ENCODE data around the gene TBL1XR1. TPM values are rescaled to one million over a fixed set of nuclear protein-coding genes. Genes with fewer than 3 reads are reported as not detected.

Gene TBL1XR1
- total RNA-seq, 1 experiment from 2014 or later, result 192 TPM

DNA sequence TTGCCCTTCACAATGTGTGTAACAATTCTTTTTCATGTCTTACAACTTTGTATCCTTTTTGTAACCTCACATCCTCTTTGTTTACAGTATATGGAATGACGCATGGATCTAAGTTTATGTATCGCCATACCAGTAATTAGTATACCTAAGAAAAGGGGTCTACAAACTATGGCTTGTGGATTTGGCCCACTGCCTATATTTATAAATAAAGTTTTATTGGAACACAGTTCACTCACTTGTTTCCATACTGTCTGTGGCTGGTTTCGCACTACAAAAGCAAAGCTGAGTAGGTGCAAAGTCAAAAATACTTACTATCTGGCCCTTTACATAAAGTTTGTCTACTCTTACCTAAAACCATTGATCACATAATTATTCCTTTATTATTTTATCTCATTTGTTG lies 226.5 kb downstream of the TBL1XR1 start:
- BruUV-seq (replicated peaks), result no TSS peak

GRCh38 chr3:176969506-176969905 lies 227.8 kb downstream of the TBL1XR1 start:
- intact Hi-C loops (cut with micrococcal nuclease; ENCODE audit: unreplicated experiment), result no loop called here
- H3K4me3 ChIP-seq (ENCODE audit: low read depth in 2 of 2, low read length in 2 of 2), result no peak overlapping the region
- ChIA-PET CTCF (no interaction called here), POLR2A (no interaction called here)
- no TSS peak for BruUV-seq (replicated peaks)
- H3K27ac ChIP-seq (ENCODE audit: low read length), result no peak overlapping the region
- H3K27me3 ChIP-seq (ENCODE audit: control insufficient read depth, insufficient read depth, low read length), result no peaks in the 10 kb centered on the region
- in situ Hi-C loops (cut with HindIII; ENCODE audit: low pct_unique_long_range_greater_than_20kb, low sequenced_read_pairs), result no loop called here
- no peaks in the 10 kb centered on the region for H3K9me3 ChIP-seq (ENCODE audit: control insufficient read depth, insufficient read depth, low read depth, low read length)
- TF ChIP-seq, protein P1, sequence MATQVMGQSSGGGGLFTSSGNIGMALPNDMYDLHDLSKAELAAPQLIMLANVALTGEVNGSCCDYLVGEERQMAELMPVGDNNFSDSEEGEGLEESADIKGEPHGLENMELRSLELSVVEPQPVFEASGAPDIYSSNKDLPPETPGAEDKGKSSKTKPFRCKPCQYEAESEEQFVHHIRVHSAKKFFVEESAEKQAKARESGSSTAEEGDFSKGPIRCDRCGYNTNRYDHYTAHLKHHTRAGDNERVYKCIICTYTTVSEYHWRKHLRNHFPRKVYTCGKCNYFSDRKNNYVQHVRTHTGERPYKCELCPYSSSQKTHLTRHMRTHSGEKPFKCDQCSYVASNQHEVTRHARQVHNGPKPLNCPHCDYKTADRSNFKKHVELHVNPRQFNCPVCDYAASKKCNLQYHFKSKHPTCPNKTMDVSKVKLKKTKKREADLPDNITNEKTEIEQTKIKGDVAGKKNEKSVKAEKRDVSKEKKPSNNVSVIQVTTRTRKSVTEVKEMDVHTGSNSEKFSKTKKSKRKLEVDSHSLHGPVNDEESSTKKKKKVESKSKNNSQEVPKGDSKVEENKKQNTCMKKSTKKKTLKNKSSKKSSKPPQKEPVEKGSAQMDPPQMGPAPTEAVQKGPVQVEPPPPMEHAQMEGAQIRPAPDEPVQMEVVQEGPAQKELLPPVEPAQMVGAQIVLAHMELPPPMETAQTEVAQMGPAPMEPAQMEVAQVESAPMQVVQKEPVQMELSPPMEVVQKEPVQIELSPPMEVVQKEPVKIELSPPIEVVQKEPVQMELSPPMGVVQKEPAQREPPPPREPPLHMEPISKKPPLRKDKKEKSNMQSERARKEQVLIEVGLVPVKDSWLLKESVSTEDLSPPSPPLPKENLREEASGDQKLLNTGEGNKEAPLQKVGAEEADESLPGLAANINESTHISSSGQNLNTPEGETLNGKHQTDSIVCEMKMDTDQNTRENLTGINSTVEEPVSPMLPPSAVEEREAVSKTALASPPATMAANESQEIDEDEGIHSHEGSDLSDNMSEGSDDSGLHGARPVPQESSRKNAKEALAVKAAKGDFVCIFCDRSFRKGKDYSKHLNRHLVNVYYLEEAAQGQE (IDR thresholded peaks at IDR 0.05; ENCODE audit: insufficient read depth in 1 of 2, low read depth in 2 of 2, low read length in 1 of 2), result no peak
- TF ChIP-seq CTCF (IDR thresholded peaks at IDR 0.05) (no peak), TCF7L2 (IDR thresholded peaks at IDR 0.05; ENCODE audit: low read depth, low read length) (no peak), SIN3A (IDR thresholded peaks at IDR 0.05; ENCODE audit: borderline replicate concordance, insufficient read depth, low read depth, low read length) (no peak), POLR2AphosphoS5 (IDR thresholded peaks at IDR 0.05; ENCODE audit: low read depth, low read length) (no peak)
- ATAC-seq (no peak), DNase-seq (ENCODE audit: low read depth, low spot score) (no peak)
- H3K4me1 ChIP-seq (ENCODE audit: control insufficient read depth, insufficient read depth, low read length), result peaks cover 7% of the 10 kb centered on the region; the same call in 1 of the 2 replicates
- H3K36me3 ChIP-seq (ENCODE audit: control insufficient read depth, insufficient read depth, low read length), result no peaks in the 10 kb centered on the region

More for the DNA sequence above, 226.5 kb downstream of the TBL1XR1 start:
- 0 out of 2 replicates have a peak, but pooled peaks cover 2% of the 10 kb centered on the region for H3K4me1 ChIP-seq (ENCODE audit: control insufficient read depth, insufficient read depth, low read length)
- CTCF ChIA-PET, result no interaction called here
- intact Hi-C loops (cut with micrococcal nuclease; ENCODE audit: unreplicated experiment), result no loop called here
- H3K27ac ChIP-seq (ENCODE audit: low read length), result no peak overlapping the region
- no peaks in the 10 kb centered on the region for H3K27me3 ChIP-seq (ENCODE audit: control insufficient read depth, insufficient read depth, low read length)
- no peaks in the 10 kb centered on the region for H3K36me3 ChIP-seq (ENCODE audit: control insufficient read depth, insufficient read depth, low read length)
- POLR2A ChIA-PET, result no interaction called here
- no peak overlapping the region for H3K4me3 ChIP-seq (ENCODE audit: low read depth in 2 of 2, low read length in 2 of 2)
- in situ Hi-C loops (cut with HindIII; ENCODE audit: low pct_unique_long_range_greater_than_20kb, low sequenced_read_pairs), result no loop called here
- TF ChIP-seq CTCF (IDR thresholded peaks at IDR 0.05) (no peak), SIN3A (IDR thresholded peaks at IDR 0.05; ENCODE audit: borderline replicate concordance, insufficient read depth, low read depth, low read length) (no peak), POLR2AphosphoS5 (IDR thresholded peaks at IDR 0.05; ENCODE audit: low read depth, low read length) (no peak), TCF7L2 (IDR thresholded peaks at IDR 0.05; ENCODE audit: low read depth, low read length) (no peak)
- TF ChIP-seq, protein P1 (IDR thresholded peaks at IDR 0.05; ENCODE audit: insufficient read depth in 1 of 2, low read depth in 2 of 2, low read length in 1 of 2), result no peak
- no peak for ATAC-seq
- no peaks in the 10 kb centered on the region for H3K9me3 ChIP-seq (ENCODE audit: control insufficient read depth, insufficient read depth, low read depth, low read length)
- no peak for DNase-seq (ENCODE audit: low read depth, low spot score)

Measured in Panc1 (cell line).